Activated T-cell treated with anti-CD3 and anti-CD28 coated beads, Interleukin-2, amount 50 U/mL, for 1 hour (primary cell): ENCODE data around the gene EEF2.

ENCODE experiments used
- DNase-seq: peaks from one replicate; pipeline ENCODE4 v3.0.0-alpha.2; 2020

Gene EEF2

DNA sequence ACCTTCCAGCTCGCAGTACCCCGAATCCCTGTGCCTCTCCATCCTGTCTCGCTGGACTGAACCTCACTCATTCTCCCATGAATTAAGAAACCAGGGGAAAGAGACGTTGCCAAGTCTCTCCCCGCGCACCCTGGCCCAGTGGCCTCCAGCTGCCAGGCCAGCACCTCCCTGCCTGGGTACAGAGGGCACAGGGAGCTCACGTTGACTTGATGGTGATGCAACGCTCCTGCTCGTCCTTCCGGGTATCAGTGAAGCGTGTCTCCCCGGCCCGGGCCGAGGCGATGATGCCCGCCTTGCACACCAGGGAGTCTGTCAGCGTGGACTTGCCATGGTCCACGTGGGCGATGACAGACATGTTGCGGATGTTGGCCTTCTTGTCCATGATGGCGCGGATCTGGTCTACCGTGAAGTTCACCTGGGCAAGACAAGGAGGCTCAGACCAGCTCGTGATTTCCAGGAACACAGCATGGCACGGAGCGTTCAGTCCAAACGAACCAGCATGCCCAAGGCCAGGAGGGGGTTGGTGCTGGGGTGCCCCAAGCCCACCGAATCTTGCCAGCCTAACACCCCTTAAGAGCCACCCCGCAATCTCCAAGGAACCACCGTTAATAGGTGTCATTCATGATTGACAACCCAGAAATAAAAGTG, 1.2 kb downstream of the EEF2 start:
- DNase-seq, result peak; percentile 36

DNA sequence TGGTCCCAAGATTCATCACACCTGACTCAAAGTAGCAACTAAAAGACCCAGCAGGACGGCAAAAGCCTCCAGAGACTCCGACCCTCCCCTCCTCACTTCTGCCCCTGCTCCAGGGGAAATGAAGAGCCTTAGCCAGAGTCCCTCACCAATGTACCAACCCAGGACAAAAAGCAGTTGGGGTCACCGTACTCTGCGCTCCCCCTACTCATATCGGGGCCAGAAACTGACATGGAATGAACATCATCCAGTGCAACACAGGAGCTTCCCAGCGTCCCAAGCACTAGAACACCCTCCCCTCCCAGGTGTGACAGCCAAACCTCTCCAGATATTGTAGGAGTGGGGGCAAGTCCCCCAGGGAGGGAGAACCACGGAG, 1.7 kb downstream of the EEF2 start:
- no peak for DNase-seq

DNA sequence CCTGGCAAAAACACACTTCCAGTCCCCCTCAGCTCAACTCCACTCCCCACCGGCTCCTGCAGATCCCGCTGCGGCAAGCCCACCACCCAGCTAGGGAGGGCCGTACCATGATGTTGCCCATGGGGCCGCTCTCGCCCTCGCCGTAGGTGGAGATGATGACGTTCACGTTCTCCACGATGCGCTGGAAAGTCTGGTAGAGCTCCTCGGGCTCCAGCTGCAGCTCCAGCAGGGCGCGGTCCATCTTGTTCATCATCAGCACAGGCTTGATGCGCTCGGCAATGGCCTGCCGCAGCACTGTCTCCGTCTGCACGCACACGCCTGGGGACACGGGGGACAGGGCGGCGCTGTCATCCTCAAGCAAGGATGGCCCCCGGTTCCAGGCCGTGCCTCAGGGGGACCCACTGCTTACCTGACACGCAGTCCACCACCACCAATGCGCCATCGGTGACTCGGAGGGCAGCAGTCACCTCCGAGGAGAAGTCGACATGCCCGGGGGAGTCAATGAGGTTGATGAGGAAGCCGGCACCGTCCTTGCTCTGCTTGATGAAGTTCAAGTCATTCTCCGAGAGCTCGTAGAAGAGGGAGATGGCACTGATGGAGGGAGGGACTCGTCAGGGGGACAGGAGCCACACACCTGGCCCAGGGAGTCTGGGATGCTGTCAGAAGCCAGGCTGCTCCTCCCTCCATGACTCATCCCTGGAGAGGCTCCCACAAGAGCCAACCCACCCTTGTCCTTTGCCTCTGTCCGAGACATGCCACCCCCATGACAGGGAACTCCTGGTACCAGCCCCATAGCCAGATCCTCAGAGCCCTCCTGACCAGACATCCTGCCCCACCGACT, 2.3 kb downstream of the EEF2 start:
- peak; percentile 27 for DNase-seq

DNA sequence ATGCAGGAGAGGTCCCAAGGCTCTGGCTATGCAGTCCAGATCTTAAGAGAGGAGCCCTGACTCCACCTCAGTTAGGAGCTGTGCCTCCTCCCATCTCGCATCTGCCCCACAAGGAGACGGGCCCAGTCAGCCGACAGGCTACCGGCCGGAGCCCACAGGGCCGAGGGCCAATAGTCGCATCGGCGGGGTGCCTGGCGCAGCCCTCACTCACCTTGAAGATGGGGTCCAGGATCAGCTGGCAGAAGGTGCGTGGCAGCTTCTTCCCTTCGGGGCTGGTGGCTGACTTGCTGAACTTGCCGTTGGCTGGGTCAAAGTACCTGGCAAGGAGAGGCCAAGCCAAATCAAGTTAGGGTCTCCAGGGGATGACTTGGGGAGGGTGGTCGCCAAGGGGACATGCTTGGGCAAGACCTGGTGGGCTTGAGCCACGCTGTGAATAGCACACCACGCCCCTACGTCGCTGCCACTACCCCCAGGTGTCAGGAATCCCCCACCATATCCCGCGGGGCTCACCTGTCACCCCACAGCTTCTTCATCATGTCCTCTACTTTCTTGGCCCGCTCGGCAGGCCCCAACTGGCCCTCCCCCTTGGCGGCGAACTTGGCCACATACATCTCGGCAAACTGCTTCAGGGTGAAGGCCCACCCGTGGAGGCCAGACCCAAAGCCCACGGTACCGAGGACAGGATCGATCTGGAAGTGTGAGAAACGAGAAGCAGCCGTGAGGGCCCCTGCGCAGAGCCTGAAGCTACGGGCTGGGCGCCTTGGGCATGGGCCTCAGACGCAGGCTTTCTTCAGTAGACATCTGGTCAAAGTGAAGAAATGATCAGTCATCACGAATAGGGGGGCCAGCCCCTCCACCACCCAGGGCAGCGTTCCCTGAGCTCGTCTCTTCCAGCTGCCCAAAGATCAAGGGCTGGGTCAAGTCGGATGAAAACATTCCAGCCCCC, 3.3 kb downstream of the EEF2 start:
- DNase-seq, result peak; percentile 23

DNA sequence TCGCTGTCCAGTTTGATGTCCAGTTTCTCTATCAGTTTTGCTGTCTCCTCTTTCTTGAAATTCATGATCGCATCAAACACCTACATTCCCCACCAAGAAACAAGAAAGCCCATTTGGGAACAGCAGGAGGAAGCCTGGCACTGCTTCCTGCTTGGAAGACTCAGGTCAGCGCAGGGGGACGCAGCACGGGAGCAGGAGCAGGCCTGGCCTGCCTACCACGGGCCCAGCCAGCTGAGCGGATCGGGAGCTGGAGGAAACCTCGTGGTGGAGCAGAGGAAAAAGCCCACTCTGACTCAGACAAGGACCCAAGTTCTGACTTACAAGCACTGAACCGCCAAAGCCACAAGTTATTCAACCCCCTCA, 3.9 kb downstream of the EEF2 start:
- DNase-seq, result no peak

DNA sequence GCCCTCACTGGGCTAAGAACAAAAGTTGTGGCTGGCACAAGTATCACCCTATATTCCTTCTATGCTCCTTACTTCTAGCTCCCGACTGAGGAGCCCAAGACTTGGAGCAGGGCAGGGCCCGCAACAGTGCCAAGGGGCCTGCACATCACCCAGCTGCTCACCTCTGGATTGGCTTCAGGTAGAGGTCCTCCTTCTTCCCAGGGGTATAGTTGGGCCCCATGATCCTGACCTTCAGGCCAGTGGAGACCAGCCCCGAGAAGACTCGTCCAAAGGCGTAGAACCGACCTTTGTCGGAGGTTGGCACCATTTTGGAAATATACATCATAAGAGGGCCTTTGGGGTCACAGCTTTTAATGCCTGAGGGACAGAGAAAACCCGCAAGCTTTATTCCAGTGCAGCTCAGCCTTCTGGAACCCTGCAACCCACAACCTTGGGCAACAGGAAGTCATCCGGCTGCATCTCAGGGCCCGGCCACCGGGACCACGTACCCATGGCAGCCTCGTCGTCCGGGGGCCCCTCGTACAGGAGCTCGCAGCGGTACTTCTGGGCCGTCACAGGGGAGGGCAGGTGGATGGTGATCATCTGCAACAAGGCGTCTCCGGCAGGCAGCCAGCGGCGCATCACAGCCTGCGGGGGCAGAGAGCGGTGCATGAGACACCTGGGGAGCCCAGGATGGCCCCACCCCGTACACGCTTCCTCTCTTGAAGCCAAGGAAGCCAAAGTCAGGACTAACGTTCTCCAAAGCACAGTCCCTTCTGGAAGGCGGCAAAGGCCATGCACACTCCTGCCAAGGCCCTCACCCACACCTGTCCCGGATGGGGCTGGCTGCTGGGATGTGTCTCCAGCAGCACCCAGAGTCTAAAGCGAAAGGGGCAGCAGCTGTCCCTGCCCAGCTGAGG, 4.7 kb downstream of the EEF2 start:
- no peak for DNase-seq

DNA sequence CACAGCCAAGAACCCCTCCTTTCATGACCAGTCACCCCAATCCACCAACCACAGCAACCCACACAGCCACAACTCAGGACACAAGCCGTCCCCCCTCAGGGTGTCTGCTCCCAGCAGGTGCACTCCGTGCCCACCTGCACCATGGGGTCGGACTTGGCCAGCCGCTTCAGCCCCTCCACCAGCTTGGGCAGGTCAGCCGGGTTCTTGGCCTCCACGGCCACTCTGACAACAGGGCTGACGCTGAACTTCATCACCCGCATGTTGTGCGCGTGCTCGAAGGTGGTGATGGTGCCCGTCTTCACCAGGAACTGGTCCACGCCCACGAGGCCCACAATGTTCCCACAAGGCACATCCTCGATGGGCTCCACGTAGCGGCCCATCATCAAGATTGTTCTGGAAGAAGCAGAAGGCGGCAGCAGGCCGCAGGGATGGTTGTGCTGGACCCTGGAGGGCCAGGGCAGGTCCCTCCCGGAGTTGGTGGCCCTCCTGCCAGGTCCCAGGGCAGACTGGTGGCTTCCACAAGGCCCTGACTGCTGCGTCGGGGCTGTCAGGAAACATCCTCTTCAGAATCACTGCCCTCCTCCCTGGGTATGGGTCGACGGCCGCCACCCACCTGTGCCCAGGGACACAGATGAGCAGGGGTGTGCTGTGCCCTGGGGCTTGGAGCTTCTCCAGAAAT, 5.5 kb downstream of the EEF2 start:
- peak; percentile 29 for DNase-seq

DNA sequence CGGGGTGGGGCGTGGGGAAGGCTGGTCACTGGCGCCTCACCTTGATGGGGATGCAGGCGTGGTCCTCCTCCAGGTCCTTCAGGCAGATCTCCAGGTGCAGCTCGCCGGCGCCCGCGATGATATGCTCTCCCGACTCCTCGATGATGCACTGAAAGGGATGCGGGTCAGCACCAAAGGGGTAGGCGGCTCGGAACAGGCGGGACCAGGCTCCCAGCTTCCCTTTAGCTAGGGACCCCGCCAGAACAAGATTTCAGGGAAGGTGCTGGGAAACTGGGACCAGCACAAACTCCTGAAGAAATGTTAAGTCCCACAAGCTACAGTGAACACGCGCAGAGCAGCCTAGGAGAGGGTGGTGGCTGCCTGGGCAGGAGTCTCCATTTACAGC, 6.0 kb downstream of the EEF2 start:
- peak; percentile 24 for DNase-seq

DNA sequence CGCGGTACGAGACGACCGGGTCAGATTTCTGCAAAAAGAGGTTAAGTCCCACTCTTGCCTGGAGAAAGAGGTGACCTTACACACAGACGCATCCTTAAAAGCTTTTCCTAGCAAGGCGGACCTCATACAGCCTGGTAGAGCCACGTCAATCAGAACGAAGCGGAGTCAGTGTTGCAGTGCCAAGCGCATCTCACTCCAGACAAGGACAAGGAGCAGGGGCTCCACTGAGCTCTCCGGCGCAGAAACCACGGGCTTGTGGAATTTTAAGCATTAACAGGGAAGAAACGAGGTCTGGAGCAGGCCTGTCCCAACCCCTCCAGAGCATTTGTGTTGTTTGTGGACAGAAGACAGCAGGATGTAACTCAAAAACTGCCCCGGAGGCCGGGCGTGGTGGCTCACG, 7.1 kb downstream of the EEF2 start:
- DNase-seq, result no peak

DNA sequence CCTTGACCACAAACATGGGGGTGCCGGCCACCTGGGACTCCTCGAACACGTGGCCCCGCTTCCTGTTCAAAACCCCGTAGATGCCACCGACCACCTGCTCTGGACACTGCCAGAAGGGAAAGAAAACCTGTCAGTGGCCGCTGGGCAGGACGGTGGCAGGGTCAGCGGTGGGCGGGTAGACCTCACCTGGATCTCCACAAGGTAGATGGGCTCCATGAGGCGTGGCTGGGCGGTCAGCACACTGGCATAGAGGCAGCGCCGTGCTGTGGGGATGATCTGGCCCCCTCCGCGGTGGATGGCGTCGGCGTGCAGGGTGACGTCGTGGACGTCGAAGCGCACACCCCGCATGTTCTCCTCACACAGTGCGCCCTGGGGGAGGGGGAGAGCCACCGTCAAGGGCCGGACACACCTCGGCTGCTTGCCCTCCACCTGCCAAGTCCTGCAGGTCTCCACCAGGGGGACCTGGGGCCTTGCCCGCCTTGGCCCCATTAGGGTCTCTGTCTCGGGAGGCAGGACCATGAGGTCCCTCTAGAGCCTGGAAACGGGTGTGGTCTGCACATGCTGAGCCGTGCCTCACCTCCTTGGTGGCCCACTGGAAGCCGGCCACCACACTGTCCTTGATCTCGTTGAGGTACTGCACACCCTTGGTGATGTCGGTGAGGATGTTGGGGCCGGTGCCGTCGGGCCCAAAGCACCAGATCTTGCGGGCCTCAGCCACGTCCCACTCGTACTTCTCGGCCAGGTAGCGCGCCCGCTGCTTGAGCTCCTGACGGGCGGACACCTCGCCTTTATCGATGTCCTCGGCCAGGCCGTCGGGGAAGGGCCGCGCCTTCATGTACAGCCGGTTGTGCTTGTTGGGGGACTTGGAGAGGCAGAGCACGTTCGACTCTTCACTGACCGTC, 7.8 kb downstream of the EEF2 start:
- peak; percentile 27 for DNase-seq

DNA sequence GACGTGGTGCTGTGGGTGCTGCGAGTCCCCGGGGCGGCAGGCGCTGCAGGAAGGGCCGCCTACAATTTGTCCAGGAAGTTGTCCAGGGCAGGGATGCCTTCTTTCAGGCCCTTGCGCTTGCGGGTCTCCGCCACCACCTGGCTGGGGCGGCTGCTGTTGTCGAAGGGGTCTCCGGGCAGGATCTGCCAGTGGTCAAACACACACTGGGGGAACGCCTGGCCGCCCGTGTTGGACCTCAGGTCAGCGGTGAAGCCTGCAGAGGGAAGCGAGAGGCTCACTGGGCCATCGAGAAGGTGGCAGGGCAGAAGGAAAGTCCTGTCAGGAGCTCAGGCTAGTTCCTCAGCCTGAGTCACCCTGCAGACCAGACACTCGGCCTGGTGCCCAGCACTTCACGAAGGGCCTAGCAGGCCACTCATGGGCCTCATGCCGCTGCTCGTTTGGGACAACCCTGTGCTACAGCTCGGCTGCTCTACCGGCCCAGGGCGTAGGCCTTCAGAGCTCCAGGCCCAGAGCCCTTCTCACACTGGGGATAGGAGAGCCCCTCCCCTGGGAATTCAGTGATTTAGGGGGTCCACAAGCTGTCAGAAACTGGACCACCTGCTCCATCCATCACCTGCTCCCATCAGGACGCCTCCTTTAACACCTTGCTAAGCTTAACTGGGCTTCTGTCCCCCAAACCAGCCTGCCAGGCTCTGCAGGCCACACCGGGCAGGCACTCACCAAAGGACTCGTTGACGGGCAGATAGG, 8.6 kb downstream of the EEF2 start:
- DNase-seq, result peak; percentile 27

DNA sequence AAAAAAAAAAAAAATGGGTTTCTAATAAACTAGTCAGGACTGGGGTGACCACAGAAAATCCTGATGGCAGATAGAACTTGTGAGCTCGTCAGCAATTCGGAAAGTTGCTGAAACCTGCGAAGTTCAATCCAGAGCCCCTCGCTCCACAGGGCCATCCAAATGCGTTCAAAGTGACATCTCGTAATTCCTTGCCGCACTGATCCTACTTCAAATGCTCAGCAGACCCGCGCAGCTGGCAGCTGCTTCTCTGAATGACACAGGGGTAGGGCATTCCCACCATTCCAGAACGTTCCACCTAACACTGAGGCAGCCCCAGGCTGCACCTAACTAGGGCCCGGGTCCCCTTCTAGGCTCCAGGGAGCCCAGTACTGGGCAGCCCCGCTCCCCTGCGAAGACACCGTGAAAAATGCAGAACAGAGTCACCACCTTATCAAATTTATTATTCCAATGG, 9.6 kb downstream of the EEF2 start:
- peak; percentile 30 for DNase-seq

DNA sequence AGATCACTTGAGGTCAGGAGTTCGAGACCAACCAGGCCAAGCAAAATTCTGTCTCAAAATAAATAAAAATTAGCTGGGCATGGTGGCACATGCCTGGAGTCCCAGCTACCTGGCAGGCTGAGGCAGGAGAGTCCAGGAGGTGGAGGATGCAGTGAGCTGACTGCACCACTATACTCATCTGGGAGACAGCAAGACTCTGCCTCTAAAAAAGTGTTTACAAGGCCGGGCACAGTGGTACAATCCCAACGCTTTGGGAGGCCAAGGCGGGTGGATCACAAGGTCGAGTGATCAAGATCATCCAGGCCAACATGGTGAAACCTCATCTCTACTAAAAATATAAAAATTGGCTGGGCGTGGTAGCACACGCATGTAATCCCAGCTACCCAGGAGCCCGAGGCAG, 10.1 kb downstream of the EEF2 start:
- peak; percentile 23 for DNase-seq

DNA sequence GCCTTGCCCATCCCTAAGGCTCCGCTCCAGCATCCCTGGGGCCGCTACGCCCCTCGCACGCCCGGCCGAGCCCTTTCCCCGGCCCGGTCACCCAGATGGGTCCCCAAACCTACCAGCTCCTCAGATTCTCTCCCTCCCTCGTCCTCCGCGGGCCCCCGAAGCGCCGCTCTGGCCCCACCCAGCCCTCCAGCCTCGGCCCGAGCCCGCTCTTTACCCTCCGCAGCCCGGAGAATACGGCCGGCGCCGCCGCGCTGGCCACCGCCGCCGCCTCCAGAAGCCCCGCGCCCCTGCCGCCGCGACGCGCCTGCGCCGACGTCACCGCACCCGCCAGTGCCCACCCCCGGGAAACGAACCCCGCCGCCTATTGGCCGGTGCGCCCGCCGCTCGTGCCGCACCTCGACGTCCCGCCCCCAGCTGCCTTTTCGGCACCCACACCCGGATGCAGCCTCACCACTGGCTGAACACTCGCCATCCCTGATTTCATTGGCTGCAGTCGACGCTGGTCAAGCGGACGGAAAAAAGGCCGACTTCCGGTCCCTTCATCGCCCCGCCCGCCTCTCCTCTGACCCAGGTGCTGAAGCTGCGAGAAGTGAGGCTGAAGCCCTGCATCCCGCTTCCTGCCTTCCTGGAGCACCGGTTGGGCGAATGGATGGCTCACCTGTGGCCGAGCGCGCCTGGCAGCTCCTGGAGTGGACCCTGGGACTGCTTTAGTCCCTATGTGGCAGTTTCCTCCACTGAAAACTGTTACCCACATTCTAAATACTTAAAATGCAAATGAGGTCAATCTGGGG, 14.3 kb downstream of the EEF2 start, which contains the start of gene DAPK3:
TSS of gene DAPK3 (minus strand) at position 292 of the 791 bp plus-strand sequence. CDS start 1,364 bp downstream, outside the sequence.
- peak; percentile 91 for DNase-seq

DNA sequence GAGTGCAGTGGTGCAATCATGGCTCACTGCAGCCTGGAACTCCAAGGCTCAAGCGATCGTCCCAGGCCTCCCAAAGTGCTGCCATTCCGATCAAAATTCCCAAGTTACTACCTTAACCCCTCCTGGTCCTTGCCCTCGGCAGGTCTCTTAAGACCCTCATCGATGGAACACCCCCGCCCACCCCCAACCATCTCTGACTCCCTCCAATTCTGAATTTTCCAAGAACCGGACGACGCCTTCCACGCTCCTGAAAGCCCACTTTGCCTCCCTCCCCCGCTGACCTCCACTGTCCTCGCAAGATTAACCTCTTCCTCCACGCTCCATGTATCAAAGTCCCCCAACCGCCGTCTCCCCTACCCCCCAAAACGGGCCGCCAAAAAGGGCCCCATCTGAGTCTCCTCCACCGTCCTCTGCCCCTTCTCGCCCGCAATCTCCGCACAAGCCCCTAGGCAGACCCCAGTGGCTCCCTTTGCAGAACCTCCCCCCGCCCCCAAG, 14.9 kb downstream of the EEF2 start:
- DNase-seq, result no peak

DNA sequence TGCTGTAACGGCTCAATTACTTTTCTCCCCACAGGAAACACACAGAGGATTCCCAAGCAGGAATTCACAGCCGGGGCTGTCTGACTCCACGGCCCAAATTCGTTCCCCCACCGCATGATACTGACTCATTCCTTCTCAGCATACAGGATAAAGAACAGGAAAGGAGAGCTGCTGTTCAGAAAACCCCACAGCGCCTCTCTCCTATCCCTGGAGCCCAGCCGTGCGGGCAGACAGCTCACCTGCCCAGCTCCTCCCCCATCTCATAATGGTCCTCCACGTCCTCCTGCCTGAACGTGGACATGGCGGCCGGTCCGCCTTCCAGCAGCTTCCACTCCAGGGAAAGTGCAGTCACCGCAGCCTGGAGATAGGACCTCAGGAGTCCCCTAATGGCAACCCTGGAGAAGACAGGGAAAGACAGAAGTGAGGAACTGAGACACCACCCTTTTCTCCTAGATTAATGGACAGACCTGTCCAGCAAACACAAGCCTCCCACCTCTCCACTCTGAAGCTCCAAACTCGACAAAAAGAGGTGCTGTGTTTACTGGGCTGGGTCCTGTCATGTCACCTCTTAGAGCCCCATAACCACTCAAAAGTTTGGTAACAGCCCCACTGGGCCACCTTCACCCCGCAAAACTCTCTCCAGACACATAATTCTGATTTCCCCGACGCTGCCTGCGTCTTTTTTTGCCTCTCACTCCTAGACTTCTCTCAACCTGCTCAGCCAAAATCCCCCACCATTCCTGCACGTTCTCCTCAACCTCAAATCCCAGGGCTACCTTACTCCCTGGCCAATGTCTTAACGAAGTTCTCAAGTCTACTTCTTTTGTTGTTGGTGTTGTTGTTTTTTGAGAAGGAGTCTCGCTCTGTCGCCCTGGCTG, 15.6 kb downstream of the EEF2 start:
- DNase-seq, result no peak

DNA sequence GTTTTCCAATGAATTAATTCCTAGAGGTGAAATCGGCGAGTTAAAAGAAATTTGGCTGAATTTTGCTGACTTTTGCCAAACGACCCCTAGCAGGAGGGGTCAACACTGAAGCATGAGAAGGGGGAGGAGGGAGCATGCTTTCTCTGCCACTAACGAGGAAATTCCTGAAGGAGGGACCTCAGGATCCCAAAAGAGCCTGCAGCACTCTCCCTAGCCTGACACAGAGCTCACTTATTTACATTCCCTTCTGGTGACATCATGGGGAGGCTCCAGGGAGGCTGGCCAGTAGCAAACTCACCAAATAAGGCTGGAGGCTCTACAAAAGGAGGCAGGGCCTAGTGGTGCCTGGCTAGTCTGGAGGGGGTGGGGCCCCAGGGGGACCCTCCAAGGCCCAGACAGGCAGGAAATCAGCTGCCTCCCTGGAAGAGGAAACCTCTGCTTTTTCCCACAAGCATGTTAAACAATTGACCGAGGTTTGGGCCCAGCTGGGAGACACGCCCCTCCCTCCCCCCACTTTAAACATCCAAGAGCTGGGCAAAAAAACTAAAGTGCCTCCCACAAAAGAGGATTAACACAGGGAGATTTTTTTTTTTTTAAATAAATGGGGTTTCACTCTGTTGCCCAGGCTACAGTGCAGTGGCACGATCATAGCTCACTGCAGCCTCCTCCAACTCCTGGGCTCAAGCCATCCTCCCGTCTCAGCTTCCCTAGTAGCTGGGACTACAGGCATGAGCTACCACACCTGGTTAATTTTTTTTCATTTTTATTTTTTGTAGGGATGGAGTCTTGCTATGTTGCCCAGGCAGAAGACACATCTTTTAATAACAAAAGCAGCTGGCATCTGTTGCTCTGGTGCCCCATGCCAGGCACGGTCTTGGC, 16.5 kb downstream of the EEF2 start:
- DNase-seq, result no peak
